ENCODE data around the gene ZNF710. TPM values are rescaled to one million over a fixed set of nuclear protein-coding genes. Genes with fewer than 3 reads are reported as not detected.
A peak's percentile ranks its signal among the peaks of the same experiment; 100 is the strongest.
"Not testable (repeated sequence)": the region's sequence is repeated elsewhere in the genome, so short reads cannot be mapped to it uniquely, and the experiment has no call there.

ZNF710 gene
- total RNA-seq, 1 experiment from 2014 or later, result 16.1 TPM

DNA sequence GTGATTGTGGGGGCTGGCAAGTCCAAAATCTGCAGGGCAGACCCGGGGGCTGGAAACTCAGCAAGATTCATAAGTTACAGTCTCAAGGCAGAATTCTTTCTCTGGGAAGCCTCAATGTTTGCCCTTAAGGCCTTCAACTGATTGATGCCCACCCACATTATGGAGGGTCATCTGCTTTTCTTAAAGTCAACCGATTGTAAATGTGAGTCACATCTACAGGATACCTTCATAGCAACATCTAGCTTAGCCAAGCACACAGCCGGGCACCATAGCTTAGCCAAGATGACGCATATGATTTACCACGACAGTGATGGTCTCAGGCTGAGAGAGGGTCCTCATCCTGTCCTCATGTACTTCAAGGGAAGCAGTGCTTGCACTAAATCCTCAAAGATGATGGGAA, 57.7 kb downstream of the ZNF710 start:
- no peak for DNase-seq (ENCODE audit: low read depth)

DNA sequence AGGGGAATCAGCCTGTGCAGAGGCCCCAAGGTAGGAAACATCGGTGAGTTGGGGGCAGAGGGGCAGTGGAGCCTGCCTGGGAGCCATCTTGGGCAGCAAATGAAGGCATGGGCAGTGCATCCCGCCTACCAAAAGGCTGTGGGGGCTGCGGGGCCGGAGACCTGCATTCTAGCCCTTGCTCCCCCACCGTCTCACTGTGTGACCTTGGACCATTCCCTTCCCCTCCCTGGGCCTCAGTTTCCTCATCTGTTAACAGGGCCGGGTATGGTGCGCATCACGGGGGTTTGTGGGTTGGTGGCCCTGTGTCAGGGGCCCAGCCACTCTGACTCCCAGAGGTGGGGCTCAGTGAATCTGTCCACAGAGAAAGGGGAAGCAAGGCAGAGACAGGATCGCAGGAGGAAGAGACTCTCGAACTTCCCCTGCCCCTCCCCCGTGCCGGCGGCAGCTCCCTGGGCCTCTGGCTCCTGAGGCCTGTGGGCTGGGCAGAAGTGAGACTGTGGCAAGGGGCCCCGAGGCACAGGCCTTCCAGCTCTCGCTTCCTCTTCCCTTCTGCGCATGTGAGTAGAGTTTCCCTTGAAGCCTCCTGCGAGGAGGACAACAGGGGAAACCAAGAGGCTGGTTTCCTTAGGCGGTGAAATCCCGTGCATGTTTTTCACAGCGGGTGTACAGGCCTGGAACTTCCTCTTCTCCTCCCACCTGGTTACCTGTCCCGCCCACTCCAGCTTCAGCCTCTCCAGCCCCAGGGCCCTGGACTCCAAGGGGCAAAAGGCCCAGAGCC, 58.3 kb downstream of the ZNF710 start:
- no peak for DNase-seq (ENCODE audit: low read depth)

DNA sequence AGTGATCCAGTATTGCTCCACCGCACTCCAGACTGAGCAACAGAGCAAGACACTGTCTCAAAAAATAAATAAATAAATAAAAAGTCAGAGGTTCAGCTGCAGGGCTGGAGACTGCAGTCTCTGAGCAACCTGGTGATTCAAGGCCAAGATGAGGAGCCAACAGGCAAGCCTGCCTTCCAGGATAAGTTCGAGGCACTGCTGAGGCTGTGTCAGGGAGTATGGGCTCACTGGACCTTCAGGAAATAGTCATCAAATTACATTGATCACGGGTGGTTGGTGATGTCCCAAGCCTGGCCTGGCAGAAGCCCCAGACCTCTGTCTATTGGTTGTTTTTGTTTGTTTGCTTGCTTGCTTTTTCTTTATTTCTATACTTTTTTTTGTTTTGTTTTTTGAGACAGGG, 59.7 kb downstream of the ZNF710 start:
- DNase-seq (ENCODE audit: low read depth), result no peak

DNA sequence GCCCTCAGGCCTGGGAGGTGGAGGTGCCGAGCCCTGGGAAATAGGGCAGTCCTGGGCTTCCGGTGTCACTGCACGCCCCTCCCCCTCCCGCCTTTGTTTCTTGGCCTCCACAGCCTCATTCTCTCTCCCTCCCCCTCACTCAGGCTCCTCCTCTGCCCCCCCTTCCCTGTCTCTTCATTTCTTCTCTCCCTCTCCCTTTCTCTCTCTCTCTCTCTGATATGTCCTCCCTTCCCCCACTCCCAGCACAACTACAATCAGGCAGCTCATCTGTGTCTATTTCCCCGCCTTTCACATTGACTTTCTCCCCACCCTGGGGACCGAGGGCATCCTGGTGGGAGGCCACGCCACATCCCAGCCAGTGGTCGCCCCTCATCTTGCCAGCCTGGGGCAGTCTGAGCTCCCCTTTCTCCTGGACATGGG, 60.9 kb downstream of the ZNF710 start:
- no peak for DNase-seq (ENCODE audit: low read depth)

DNA sequence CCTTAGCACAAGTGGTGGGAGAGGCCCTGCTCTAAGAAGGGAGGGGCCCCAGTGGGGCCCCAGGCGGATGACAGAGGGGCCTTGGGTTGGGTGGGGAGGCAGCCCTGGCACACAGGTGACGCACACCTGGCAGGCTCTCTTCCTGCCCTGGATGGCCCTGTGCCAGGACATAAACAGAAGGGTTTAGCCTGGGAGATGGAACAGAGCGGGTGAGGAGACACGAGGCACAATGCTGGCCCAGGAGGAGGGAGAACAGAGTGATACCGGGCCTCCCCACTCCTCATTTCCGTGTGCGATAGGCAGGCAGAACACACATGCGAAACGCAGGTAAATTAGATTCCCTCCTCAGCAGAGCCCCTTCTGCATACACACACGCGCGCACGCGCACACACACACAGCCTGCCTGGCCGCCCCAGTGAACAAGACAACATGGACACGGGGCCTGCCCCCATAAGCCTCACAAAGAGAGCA, 61.4 kb downstream of the ZNF710 start:
- no peak for DNase-seq (ENCODE audit: low read depth)

DNA sequence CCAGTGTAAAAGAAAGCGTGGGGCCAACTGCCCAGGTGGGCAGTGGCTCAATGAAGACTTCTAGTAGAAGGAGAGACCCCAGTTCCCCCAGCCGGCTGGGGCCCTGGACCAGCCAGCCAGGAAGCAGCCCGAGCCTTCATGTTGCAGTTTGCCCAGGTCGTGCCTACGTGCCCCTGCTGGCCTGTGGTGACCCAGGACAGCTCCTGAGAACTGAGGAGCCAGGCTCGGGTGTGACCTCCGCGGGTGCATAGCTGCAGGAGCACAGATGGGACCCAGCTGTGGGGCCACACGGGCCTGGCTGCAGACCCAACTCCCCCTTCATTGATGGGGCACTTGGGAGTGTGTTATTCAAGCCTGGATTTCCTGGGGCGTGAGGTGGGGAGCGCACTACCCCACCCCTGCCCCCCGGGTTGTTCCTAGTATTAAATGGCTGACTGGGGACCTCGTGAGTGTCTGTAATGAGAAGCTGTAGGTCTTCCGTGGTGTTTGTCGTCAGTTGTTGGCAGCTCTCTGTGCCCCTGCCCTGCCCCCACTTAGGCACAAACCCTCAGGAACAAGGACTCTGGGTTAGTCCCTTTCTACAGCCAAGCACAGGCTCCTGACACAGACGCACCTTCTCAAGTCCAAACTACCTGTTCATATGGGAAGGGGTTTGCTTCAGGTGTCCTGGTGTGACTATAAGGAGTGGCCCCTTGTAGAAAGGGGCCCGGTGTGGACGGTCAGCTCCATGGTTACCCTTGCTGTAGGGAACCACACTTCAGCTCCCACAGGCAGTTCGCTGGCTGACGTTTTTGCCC, 62.0 kb downstream of the ZNF710 start:
- DNase-seq (ENCODE audit: low read depth), result no peak

DNA sequence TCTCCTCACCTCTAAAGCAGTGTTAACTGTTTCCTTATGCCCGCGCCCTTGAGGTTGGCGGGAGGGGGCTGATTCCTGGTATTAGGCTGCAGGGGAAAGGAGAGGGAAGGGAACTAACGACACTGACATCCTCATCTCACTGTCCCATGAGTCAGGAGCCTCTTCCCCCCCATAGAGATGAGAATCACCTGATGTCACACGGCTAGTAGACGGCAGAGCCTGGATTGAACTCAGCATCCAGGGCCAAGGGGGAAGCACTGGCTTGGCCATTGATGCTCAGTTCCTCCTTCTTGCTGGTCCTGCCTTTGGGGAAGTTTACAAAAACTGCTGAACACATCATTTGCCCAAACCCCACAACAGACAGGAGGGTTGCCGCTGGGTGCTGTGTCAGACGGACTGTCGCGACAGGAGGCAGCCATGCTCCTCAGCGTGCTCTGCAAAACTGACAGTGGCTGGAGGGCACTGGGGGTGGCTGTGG, 62.7 kb downstream of the ZNF710 start:
- no peak for DNase-seq (ENCODE audit: low read depth)

DNA sequence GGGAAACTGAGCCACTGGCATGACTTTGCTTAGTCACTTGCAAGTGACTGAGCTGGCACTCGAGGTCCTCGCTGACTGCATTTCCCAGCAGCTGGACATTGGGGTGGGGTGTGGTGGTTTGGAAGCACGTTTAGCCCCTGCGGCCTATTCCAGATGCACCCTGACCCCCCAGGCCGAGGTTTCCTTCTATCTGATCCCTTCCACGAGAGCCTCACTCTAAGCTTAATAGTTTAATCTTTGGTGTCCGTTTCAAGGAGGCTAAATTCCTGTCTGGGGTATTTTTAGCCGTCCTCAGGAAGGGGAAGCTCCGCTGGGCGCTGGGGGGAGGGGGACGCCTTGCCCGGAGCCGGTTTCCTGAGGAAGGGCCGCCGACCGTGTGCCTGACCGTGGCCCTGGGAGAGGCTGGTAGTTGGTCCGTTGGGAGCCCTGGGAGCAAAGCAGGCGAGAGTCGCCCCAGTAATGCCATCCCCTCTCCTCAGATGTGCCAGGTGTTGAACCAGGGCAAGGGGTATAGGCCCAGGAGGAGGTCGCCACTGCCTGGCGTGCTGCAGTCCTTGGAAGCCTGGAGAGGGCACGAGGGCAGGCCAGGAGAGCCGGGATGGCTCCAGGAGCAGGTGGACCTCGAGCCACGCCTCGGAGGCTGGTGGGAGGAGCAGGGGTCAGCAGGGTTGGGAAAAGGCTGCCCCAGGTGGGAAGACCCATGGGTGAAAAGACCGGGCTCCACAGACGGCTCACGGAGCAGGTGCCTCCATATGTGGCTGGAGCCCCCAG, 64.0 kb downstream of the ZNF710 start:
- DNase-seq (ENCODE audit: low read depth), result no peak

DNA sequence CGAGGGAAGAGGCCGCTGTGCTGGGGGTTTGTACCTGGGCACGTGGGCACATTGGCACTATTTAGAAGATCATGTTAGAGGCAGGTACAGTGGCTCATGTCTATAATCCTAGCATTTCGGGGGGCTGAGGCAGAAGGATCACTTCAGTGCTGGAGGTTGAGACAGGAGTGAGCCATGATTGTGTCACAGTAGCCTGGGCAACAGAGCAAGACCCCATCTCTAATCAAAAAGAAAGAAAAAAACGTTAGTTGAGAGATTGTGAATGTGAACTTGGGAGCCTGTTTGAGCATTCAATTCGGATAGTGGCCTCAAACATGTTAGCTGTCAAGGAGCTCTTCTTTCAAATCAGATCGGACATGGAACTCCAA, 64.5 kb downstream of the ZNF710 start:
- no peak for DNase-seq (ENCODE audit: low read depth)

DNA sequence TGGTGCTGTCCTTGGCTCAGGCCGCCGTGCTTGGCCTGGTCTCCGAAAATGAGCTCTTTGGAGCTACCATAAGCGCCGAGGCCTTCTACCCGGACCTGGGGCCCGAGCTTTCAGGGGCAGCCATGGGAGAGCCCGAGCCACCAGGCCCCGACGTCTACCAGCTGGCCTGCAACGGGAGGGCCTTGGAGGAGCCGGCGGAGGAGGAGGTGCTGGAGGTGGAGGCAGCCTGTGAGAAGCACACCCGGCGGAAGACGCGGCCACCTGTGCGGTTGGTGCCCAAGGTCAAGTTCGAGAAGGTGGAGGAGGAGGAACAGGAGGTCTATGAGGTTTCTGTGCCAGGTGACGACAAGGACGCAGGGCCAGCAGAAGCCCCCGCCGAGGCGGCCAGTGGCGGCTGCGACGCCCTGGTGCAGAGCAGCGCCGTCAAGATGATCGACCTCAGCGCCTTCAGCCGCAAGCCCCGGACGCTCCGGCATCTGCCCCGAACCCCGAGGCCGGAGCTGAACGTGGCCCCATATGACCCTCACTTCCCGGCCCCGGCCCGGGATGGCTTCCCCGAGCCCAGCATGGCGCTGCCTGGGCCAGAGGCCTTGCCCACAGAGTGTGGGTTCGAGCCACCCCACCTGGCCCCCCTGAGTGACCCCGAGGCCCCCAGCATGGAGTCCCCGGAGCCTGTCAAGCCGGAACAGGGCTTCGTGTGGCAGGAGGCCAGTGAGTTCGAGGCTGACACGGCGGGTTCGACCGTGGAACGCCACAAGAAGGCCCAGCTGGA, 66.2 kb downstream of the ZNF710 start:
- no peak for DNase-seq (ENCODE audit: low read depth)

DNA sequence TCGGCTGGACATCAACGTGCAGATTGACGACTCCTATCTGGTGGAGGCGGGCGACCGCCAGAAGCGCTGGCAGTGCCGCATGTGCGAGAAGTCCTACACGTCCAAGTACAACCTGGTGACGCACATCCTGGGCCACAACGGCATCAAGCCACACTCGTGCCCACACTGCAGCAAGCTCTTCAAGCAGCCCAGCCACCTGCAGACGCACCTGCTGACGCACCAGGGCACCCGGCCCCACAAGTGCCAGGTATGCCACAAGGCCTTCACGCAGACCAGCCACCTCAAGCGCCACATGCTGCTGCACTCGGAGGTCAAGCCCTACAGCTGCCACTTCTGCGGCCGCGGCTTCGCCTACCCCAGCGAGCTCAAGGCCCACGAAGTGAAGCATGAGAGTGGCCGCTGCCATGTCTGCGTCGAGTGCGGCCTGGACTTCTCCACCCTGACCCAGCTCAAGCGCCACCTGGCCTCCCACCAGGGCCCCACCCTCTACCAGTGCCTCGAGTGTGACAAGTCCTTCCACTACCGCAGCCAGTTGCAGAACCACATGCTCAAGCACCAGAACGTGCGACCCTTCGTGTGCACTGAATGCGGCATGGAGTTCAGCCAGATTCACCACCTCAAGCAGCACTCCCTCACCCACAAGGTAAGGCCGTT, 67.0 kb downstream of the ZNF710 start:
- DNase-seq (ENCODE audit: low read depth), result no peak

DNA sequence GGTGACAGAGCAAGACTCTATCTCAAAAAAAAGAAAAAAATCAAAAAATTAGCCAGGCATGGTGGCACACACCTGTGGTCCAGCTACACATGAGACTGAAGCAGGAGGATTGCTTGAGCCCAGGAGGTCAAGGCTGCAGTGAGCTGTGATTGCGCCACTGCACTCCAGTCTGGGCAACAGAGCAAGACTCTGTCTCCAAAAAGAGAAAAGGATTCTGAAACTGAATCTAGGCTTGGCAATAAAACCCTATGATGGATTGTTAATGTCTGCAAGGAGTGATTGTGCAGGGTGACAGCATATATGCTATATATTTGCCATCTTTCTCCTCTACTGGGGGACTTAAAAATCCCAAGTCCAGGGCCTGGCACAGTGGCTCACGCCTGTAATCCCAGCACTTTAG, 69.5 kb downstream of the ZNF710 start:
- DNase-seq (ENCODE audit: low read depth), result not testable (repeated sequence)

DNA sequence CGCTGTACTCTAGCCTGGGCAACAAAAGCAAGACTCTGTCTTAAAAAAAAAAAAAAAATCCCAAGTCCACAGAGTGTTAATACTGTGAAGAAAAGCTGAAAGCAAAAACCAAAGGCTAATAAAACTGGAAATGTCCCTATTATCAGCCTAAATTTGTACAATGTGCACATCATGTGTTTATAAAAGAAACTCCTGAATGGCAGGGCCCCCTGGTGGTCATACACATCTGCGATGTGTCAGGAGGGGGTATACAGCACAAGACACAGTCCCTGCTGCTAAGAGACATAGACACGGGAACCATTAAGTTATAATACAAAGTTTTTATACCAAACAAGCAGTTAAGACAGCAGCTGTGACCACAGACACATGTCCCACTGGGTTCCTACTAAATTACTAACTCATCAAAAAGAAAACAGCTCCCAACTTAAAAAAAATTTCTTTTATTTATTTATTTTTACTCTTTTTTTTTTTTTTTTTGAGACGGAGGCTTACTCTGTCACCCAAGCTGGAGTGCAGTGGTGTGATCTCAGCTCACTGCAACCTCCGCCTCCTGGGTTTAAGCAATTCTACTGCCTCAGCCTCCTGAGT, 70.2 kb downstream of the ZNF710 start:
- DNase-seq (ENCODE audit: low read depth), result peak; percentile 61

DNA sequence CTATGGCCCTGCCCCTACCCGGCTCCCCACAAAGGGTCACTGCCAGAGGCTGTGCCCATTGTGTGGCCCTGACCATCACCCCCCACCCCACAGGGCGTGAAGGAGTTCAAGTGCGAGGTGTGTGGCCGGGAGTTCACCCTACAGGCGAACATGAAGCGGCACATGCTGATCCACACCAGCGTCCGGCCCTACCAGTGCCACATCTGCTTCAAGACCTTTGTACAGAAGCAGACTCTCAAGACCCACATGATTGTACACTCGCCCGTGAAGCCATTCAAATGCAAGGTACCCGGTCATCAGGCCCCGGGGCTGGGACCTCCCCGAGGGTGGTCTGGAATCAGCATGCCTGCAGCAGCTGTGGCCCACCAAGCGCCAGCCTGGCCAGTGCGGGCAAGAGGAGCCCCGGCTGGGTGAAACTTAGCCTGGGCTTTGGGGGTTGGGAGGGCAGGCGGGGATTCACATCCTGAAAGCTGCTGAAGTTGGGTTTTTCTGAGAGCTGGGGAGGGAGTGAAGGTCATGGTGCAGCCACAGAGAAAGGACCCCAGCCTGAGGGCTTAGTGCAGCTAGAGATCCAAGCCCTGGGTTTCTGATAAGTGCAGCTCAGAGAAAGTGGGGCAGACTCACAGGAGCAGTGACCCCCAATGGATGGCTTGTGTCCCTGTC, 72.0 kb downstream of the ZNF710 start:
- no peak for DNase-seq (ENCODE audit: low read depth)

DNA sequence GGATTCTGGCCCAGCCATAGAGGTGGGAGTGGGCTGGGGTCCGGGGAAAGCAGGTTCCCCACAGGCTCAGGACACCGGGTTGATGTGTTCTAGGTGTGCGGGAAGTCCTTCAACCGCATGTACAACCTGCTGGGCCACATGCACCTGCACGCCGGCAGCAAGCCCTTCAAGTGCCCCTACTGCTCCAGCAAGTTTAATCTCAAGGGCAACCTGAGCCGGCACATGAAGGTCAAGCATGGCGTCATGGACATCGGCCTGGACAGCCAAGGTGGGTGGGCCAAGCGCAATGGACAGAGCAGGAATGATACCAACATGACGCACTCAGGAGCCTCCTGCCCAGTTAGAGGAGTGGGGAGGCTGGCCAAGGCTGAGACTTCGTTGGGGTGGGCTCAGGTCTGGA, 72.9 kb downstream of the ZNF710 start:
- DNase-seq (ENCODE audit: low read depth), result no peak

DNA sequence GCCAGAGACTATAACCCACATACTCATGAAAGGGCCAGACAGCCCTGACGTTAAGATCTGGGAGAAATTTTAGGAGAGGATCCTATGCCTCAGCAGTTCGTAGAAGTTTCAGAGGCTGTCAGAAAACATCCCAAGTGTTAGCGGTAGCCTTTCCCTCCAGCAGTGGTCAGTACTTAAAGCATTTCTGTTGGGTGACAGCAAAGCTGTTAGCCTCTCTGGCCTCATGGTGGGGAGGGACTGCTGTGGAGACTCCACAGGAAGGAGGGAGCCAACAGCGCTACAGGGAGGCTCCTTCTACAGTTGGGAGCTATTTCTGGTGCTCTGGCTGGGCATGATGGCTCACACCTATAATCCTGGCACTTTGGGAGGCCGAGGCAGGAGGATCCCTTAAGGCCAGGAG, 73.8 kb downstream of the ZNF710 start:
- DNase-seq (ENCODE audit: low read depth), result no peak

DNA sequence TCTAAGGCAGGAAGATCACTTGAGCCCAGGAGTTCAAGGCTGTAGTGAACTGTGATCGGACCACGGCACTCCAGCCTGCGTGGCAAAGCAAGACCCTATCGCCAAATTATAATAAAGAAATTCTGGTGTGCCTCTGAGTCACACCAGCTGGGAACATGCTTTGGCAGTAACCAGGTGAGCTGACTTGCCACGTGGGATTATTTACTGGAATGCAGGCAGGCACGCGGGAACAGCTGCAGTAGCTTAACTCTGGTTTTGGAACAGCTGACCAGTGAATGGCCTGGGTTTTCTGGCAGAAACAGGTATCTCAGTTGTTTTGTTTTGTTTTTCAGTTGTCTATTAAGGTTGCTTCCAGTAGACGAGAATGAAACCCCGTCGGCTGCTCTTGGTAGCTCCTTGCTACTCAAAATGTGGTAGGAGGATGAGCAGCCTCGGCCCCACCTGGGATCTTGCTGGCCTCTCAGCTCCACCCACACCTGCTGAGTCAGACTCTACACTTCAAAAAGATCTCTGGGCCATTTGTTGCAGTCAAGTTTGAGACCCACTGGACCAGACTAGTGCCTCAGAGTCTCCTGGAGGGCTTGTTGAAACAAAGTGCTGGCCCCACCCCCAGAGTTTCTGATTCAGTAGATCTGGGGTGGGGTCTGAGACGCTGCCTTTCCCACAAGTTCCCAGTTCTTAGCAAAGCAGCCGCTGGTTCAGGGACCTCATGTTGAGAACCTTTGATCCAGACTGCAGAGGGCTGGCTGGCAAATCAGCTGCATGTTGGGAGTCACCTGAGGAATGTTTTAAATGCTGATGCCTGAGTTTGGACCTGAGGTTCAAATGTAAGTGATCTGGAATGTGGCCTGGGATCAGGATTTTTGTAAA, 74.5 kb downstream of the ZNF710 start:
- DNase-seq (ENCODE audit: low read depth), result no peak

DNA sequence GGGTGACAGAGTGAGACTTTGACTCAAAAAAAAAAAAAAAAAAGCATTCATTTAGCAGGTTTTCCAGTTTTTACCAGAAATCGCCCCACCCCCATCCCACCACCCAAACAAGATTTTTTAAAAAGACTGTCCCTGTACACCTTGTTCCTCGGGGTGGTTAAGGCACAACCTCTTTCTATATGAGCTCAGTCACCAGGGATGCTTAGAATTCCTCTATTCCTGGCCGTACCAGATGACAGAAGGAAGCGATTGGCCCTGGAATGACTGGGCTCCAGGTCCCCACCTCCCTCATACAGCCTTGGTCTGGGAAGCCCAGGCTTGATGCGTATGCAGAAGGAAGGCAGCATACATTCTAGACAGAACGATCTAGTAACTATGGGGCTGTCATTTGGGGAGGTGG, 75.6 kb downstream of the ZNF710 start:
- no peak for DNase-seq (ENCODE audit: low read depth)

DNA sequence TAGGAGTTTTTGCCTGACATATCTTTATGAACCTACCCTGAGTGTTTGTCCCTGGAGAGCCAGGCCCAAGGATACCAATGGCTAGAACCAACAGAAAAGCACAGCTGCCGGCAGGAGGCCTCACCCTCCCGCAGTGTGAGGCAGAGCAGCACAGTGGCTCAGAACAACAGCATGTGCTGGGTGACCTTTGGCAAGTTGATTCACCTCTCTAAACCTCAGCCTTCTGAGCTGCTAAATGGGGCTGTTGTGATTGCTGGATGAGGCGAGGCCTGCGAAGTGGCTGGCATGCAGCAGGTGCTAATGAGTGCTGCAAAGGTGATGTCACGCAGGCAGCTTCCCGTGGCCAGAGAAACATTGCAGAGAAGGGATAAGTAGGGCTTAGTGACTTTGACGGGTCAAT, 77.8 kb downstream of the ZNF710 start:
- no peak for DNase-seq (ENCODE audit: low read depth)
